Panc1 (cell line): ENCODE data around the gene PRR14L. TPM values are rescaled to one million over a fixed set of nuclear protein-coding genes. Genes with fewer than 3 reads are reported as not detected.
"Not testable (repeated sequence)": the region's sequence is repeated elsewhere in the genome, so short reads cannot be mapped to it uniquely, and the experiment has no call there.

Source experiments
- ATAC-seq: fragments of 200-7000 bp; cut with Tn5 transposase; 2 replicates; pipeline ENCODE4 v1.9.1; 2020; ENCODE audit warnings: mild to moderate bottlenecking, moderate library complexity
- BruUV-seq: library from RNA; stranded (reverse); fragments of 400-500 nt; replicated peaks from 2 replicates; lab custom pipeline; 2021; lab: Mats Ljungman, UMichigan
- CTCF ChIA-PET: fragments of 300-600 bp; sonication (Branson Sonifier 250); formaldehyde crosslinking; loops from one replicate; lab custom pipeline; 2022; ENCODE audit warnings: antibody characterized with exemption; lab: Charles Lee
- POLR2A ChIA-PET: fragments of 300-600 bp; sonication (Branson Sonifier 250); formaldehyde crosslinking; loops from one replicate; lab custom pipeline; 2022; ENCODE audit warnings: antibody characterized with exemption; lab: Charles Lee
- DNase-seq: peaks from one replicate; pipeline ENCODE4 v3.0.0-alpha.2; 2010; ENCODE audit warnings: low read depth, low spot score
- H3K27ac ChIP-seq: 2 replicates; pipeline ENCODE4 v1.5.1; 2011; ENCODE audit warnings: mild to moderate bottlenecking, low read length, inconsistent platforms
- H3K27me3 ChIP-seq: fragments of 200-500 bp; sonication (Bioruptor generic); 2 replicates; pipeline ENCODE4 v1.6.0; 2014; ENCODE audit warnings: low read length, inconsistent platforms; ENCODE audit not compliant: control insufficient read depth, insufficient read depth
- H3K36me3 ChIP-seq: fragments of 200-500 bp; sonication (Bioruptor generic); 2 replicates; pipeline ENCODE4 v1.5.1; 2014; ENCODE audit warnings: inconsistent platforms, mild to moderate bottlenecking, low read length, moderate library complexity; ENCODE audit not compliant: control insufficient read depth, insufficient read depth
- H3K4me1 ChIP-seq: 2 replicates; pipeline ENCODE4 v1.5.1; 2011; ENCODE audit warnings: inconsistent platforms, mild to moderate bottlenecking, low read length, moderate library complexity; ENCODE audit not compliant: control insufficient read depth, insufficient read depth
- H3K4me3 ChIP-seq, 2 experiments: 2 replicates each; pipeline ENCODE4 v1.5.1; 2011 to 2012; ENCODE audit warnings: low read depth in 2 of 2, low read length in 2 of 2, mild to moderate bottlenecking in 2 of 2, inconsistent platforms in 1 of 2, moderate library complexity in 1 of 2
- H3K9me3 ChIP-seq: fragments of 200-500 bp; sonication (Bioruptor generic); 2 replicates; pipeline ENCODE4 v1.5.1; 2014; ENCODE audit warnings: low read depth, mild to moderate bottlenecking, inconsistent platforms, low read length, moderate library complexity; ENCODE audit not compliant: control insufficient read depth, insufficient read depth
- CTCF ChIP-seq: fragments of 450-650 bp; IDR thresholded peaks from 2 replicates; pipeline ENCODE4 v1.5.1; 2017; ENCODE audit warnings: mild to moderate bottlenecking
- POLR2AphosphoS5 ChIP-seq: IDR thresholded peaks from 2 replicates; pipeline ENCODE4 v1.6.1; 2012; ENCODE audit warnings: mild to moderate bottlenecking, low read depth, low read length, moderate library complexity
- REST ChIP-seq, 2 experiments: IDR thresholded peaks; 2 replicates each; pipeline ENCODE4 v1.6.1; 2011 to 2012; ENCODE audit warnings: low read depth in 2 of 2, control low read depth in 1 of 2, low read length in 1 of 2, mild to moderate bottlenecking in 1 of 2, moderate library complexity in 1 of 2; ENCODE audit not compliant: insufficient read depth in 1 of 2
- SIN3A ChIP-seq: IDR thresholded peaks from 2 replicates; pipeline ENCODE4 v1.6.1; 2012; ENCODE audit warnings: low read depth, mild to moderate bottlenecking, low read length, moderate library complexity, borderline replicate concordance; ENCODE audit not compliant: insufficient read depth
- TCF7L2 ChIP-seq: IDR thresholded peaks from 2 replicates; pipeline ENCODE4 v1.6.1; 2011; ENCODE audit warnings: mild to moderate bottlenecking, low read depth, low read length, inconsistent platforms
- in situ Hi-C: cut with HindIII; loops from 2 replicates; pipeline ENCODE4 v1.10.0; 2016; ENCODE audit warnings: low sequenced_read_pairs, low pct_unique_long_range_greater_than_20kb
- intact Hi-C: fragments of 100-400 bp; cut with micrococcal nuclease; formaldehyde crosslinking; loops from one replicate; pipeline ENCODE4 v1.10.0; 2022; ENCODE audit not compliant: unreplicated experiment
- total RNA-seq: library from RNA; stranded (reverse); gene quantifications from one replicate; pipeline ENCODE4 v1.2.1, GENCODE V29; 2021; ENCODE audit not compliant: unreplicated experiment

Gene PRR14L
- total RNA-seq, 1 experiment from 2014 or later = 45.7 TPM

GRCh38 chr22:31695423-31695822 is 54.5 kb downstream of the PRR14L start:
- no peak for TF ChIP-seq REST (IDR thresholded peaks at IDR 0.05; ENCODE audit: insufficient read depth in 1 of 2, low read depth in 2 of 2, low read length in 1 of 2)
- TF ChIP-seq CTCF = no peak
- TF ChIP-seq SIN3A = no peak
- no peak for TF ChIP-seq POLR2AphosphoS5
- no peak for TF ChIP-seq TCF7L2
- no TSS peak for BruUV-seq
- ATAC-seq = no peak

GRCh38 chr22:31694046-31694445 is 55.9 kb downstream of the PRR14L start:
- BruUV-seq, in situ Hi-C loops, POLR2A ChIA-PET, ATAC-seq, intact Hi-C loops, H3K4me1 ChIP-seq, H3K9me3 ChIP-seq, H3K27ac ChIP-seq, H3K36me3 ChIP-seq, DNase-seq, CTCF ChIA-PET, H3K4me3 ChIP-seq, H3K27me3 ChIP-seq: not testable (repeated sequence)

More at GRCh38 chr22:31695423-31695822, 54.5 kb downstream of the PRR14L start:
- intact Hi-C loops (no loop called here), in situ Hi-C loops (no loop called here)
- ChIA-PET CTCF (interaction anchor here (0.6 kb wide), 1 partner anchor 371 kb away, joined by 3 read pairs; no protein-coding TSS in a partner anchor), POLR2A (no interaction called here)
- H3K36me3 ChIP-seq = peaks cover 3% of the 10 kb centered on the region; the same call in 1 of the 2 replicates
- no peaks in the 10 kb centered on the region for H3K4me1 ChIP-seq
- no peak overlapping the region for H3K27ac ChIP-seq
- H3K9me3 ChIP-seq = no peaks in the 10 kb centered on the region
- no peaks in the 10 kb centered on the region for H3K27me3 ChIP-seq
- H3K4me3 ChIP-seq = no peak overlapping the region
- DNase-seq = no peak

GRCh38 chr22:31692186-31692886 is 57.6 kb downstream of the PRR14L start:
- DNase-seq (no peak), ATAC-seq (no peak)
- Histone ChIP-seq H3K27me3 (no peaks in the 10 kb centered on the region), H3K36me3 (no peaks in the 10 kb centered on the region), H3K4me1 (no peaks in the 10 kb centered on the region), H3K4me3 (no peak overlapping the region), H3K9me3 (no peaks in the 10 kb centered on the region), H3K27ac (no peak overlapping the region)
- POLR2A ChIA-PET = no interaction called here
- in situ Hi-C loops = no loop called here
- CTCF ChIA-PET = no interaction called here
- TF ChIP-seq REST (IDR thresholded peaks at IDR 0.05; ENCODE audit: insufficient read depth in 1 of 2, low read depth in 2 of 2, low read length in 1 of 2) (no peak), TCF7L2 (no peak), SIN3A (no peak), CTCF (no peak), POLR2AphosphoS5 (no peak)
- intact Hi-C loops = no loop called here
- BruUV-seq = no TSS peak
